IMR-90 (cell line): ENCODE data around the gene DAND5. TPM values are rescaled to one million over a fixed set of nuclear protein-coding genes. Genes with fewer than 3 reads are reported as not detected.

Source experiments
- ATAC-seq: fragments of 200-7000 bp; cut with Tn5 transposase; 2 replicates; pipeline ENCODE4 v1.9.1; 2020; ENCODE audit warnings: low read depth, mild to moderate bottlenecking, moderate library complexity
- BruUV-seq: library from RNA; stranded (reverse); fragments of 400-500 nt; replicated peaks from 2 replicates; lab custom pipeline; 2021; lab: Mats Ljungman, UMichigan
- CTCF ChIA-PET: fragments of 300-600 bp; formaldehyde crosslinking; extraction: SDS; loops from one replicate; lab custom pipeline; 2021; ENCODE audit warnings: antibody characterized with exemption; lab: Yijun Ruan, JAX
- POLR2A ChIA-PET: fragments of 300-600 bp; sonication (Branson Sonifier 250); formaldehyde crosslinking; loops from one replicate; lab custom pipeline; 2022; ENCODE audit warnings: antibody characterized with exemption; ENCODE audit not compliant: unreplicated experiment; lab: Charles Lee
- DNase-seq: peaks from one replicate; pipeline ENCODE4 v3.0.0; 2013
- H2AFZ ChIP-seq: replicated peaks from 2 replicates; pipeline ENCODE3; 2013; ENCODE audit warnings: low read length, mild to moderate bottlenecking; ENCODE audit not compliant: poor library complexity
- H2AK5ac ChIP-seq: 2 replicates; pipeline ENCODE4 v1.6.1; 2013; ENCODE audit warnings: low read depth, low read length, inconsistent platforms
- H2AK9ac ChIP-seq: replicated peaks from 2 replicates; pipeline ENCODE3; 2013; ENCODE audit warnings: mild to moderate bottlenecking, low read depth, low read length, moderate library complexity; ENCODE audit not compliant: poor library complexity
- H2BK120ac ChIP-seq: 2 replicates; pipeline ENCODE4 v1.6.1; 2013; ENCODE audit warnings: low read depth, low read length, inconsistent platforms
- H2BK15ac ChIP-seq: 3 replicates; pipeline ENCODE4 v1.6.1; 2013; ENCODE audit warnings: low read depth, low read length, inconsistent platforms
- H2BK20ac ChIP-seq: 2 replicates; pipeline ENCODE4 v1.6.1; 2013; ENCODE audit warnings: low read depth, mild to moderate bottlenecking, inconsistent platforms, low read length, moderate library complexity
- H2BK5ac ChIP-seq: 2 replicates; pipeline ENCODE4 v1.6.1; 2013; ENCODE audit warnings: mild to moderate bottlenecking, low read depth, low read length, inconsistent platforms; ENCODE audit not compliant: poor library complexity, severe bottlenecking
- H3K14ac ChIP-seq: replicated peaks from 2 replicates; pipeline ENCODE4 v1.6.1; 2013; ENCODE audit warnings: low read depth, low read length, inconsistent platforms
- H3K18ac ChIP-seq: 2 replicates; pipeline ENCODE4 v1.6.1; 2013; ENCODE audit warnings: low read depth, low read length, control low read depth
- H3K23ac ChIP-seq: 2 replicates; pipeline ENCODE4 v1.6.1; 2013; ENCODE audit warnings: low read depth, low read length, inconsistent platforms
- H3K27ac ChIP-seq: 2 replicates; pipeline ENCODE4 v1.5.1; 2013; ENCODE audit warnings: mild to moderate bottlenecking, control low read depth, low read length; ENCODE audit not compliant: insufficient read depth
- H3K27me3 ChIP-seq: 2 replicates; pipeline ENCODE4 v1.6.1; 2013; ENCODE audit warnings: low read length; ENCODE audit not compliant: control insufficient read depth, insufficient read depth
- H3K36me3 ChIP-seq: 2 replicates; pipeline ENCODE4 v1.6.1; 2013; ENCODE audit warnings: low read length, mixed read lengths; ENCODE audit not compliant: control insufficient read depth, insufficient read depth
- H3K4ac ChIP-seq: 2 replicates; pipeline ENCODE4 v1.6.1; 2013; ENCODE audit warnings: low read depth, low read length, inconsistent platforms
- H3K4me1 ChIP-seq: 2 replicates; pipeline ENCODE4 v1.6.1; 2013; ENCODE audit warnings: low read length, mixed read lengths; ENCODE audit not compliant: control insufficient read depth, insufficient read depth
- H3K4me2 ChIP-seq: 2 replicates; pipeline ENCODE4 v1.6.1; 2013; ENCODE audit warnings: low read depth, mild to moderate bottlenecking, control low read depth, low read length, moderate library complexity
- H3K4me3 ChIP-seq: 2 replicates; pipeline ENCODE4 v1.5.1; 2013; ENCODE audit warnings: low read depth, mild to moderate bottlenecking, control low read depth, low read length, moderate library complexity; ENCODE audit not compliant: insufficient read depth
- H3K56ac ChIP-seq: 2 replicates; pipeline ENCODE4 v1.6.1; 2013; ENCODE audit warnings: low read length, inconsistent platforms; ENCODE audit not compliant: insufficient read depth; ENCODE audit errors: extremely low read depth
- H3K79me1 ChIP-seq, 2 experiments: 2 replicates each; pipeline ENCODE4 v1.6.1; 2013; ENCODE audit warnings: low read length in 2 of 2, inconsistent platforms in 1 of 2, low read depth in 1 of 2
- H3K9ac ChIP-seq: 2 replicates; pipeline ENCODE4 v1.6.1; 2013; ENCODE audit warnings: low read depth, low read length, control low read depth
- H3K9me1 ChIP-seq: 2 replicates; pipeline ENCODE4 v1.6.1; 2013; ENCODE audit warnings: low read length, inconsistent platforms; ENCODE audit not compliant: insufficient read depth
- H3K9me3 ChIP-seq: 2 replicates; pipeline ENCODE4 v1.6.1; 2013; ENCODE audit warnings: low read length; ENCODE audit not compliant: control insufficient read depth, insufficient read depth
- H4K20me1 ChIP-seq: 2 replicates; pipeline ENCODE4 v1.6.1; 2013; ENCODE audit warnings: low read length, inconsistent platforms; ENCODE audit not compliant: insufficient read depth
- H4K5ac ChIP-seq: 2 replicates; pipeline ENCODE4 v1.6.1; 2013; ENCODE audit warnings: mild to moderate bottlenecking, low read depth, low read length, control low read depth
- H4K8ac ChIP-seq, 2 experiments: 2 replicates each; pipeline ENCODE4 v1.6.1; 2013; ENCODE audit warnings: low read depth in 2 of 2, low read length in 2 of 2, control low read depth in 1 of 2, inconsistent platforms in 1 of 2
- H4K91ac ChIP-seq: 2 replicates; pipeline ENCODE4 v1.6.1; 2013; ENCODE audit warnings: low read depth, low read length, inconsistent platforms; ENCODE audit not compliant: insufficient read depth
- BHLHE40 ChIP-seq: fragments of 150-350 bp; IDR thresholded peaks from 2 replicates; pipeline ENCODE4 v1.6.1; 2016; ENCODE audit warnings: mild to moderate bottlenecking, low read depth, low read length
- CTCF ChIP-seq: conservative IDR thresholded peaks from 2 replicates; pipeline ENCODE4 v1.5.1; 2012; ENCODE audit warnings: mild to moderate bottlenecking, low read depth, low read length, improper control_type of control experiment
- ELK1 ChIP-seq: fragments of 150-350 bp; IDR thresholded peaks from 2 replicates; pipeline ENCODE4 v1.6.1; 2016; ENCODE audit warnings: low read depth, mild to moderate bottlenecking, low read length, moderate library complexity, borderline replicate concordance
- FOS ChIP-seq: fragments of 150-350 bp; IDR thresholded peaks from 2 replicates; pipeline ENCODE4 v1.6.1; 2016; ENCODE audit warnings: low read depth, low read length
- MAFK ChIP-seq: IDR thresholded peaks from 2 replicates; pipeline ENCODE4 v1.6.1; 2012; ENCODE audit warnings: low read depth, low read length, improper control_type of control experiment
- MXI1 ChIP-seq: IDR thresholded peaks from 2 replicates; pipeline ENCODE4 v1.6.1; 2012; ENCODE audit warnings: low read depth, mild to moderate bottlenecking, low read length, moderate library complexity, borderline replicate concordance
- NFE2L2 ChIP-seq: fragments of 150-350 bp; IDR thresholded peaks from 2 replicates; pipeline ENCODE4 v1.6.1; 2016; ENCODE audit warnings: low read depth, mild to moderate bottlenecking, low read length
- POLR2A ChIP-seq: IDR thresholded peaks from 2 replicates; pipeline ENCODE4 v1.6.1; 2012; ENCODE audit warnings: mild to moderate bottlenecking, low read depth, low read length
- RAD21 ChIP-seq: IDR thresholded peaks from 2 replicates; pipeline ENCODE4 v1.6.1; 2012; ENCODE audit warnings: low read length, improper control_type of control experiment
- RCOR1 ChIP-seq: IDR thresholded peaks from 2 replicates; pipeline ENCODE4 v1.6.1; 2012; ENCODE audit warnings: mild to moderate bottlenecking, low read length, improper control_type of control experiment; ENCODE audit not compliant: insufficient replicate concordance
- RFX5 ChIP-seq: IDR thresholded peaks from 2 replicates; pipeline ENCODE4 v1.8.0; 2012; ENCODE audit warnings: low read depth, mild to moderate bottlenecking, low read length, moderate library complexity
- SMC3 ChIP-seq: fragments of 150-350 bp; IDR thresholded peaks from 2 replicates; pipeline ENCODE4 v1.6.1; 2016; ENCODE audit warnings: low read depth, mild to moderate bottlenecking, antibody characterized with exemption, low read length, moderate library complexity
- WGBS, 2 experiments: methylation state at CpG; one replicate each; pipeline versions ENCODE4 v1.1.5 to v1.1.7; 2013; ENCODE audit warnings: missing lambda C conversion rate in 2 of 2; ENCODE audit not compliant: insufficient read length in 1 of 2; ENCODE audit errors: extremely low coverage in 2 of 2; 5-methylcytosine and 5-hydroxymethylcytosine counted together
- dilution Hi-C: fragments of 300-500 bp; cut with HindIII; formaldehyde crosslinking; loops from one replicate; pipeline ENCODE4 v1.14.3; 2018; ENCODE audit warnings: low sequenced_read_pairs; ENCODE audit not compliant: unreplicated experiment
- in situ Hi-C: fragments of 300-500 bp; cut with MboI; formaldehyde crosslinking; loops from 3 replicates; pipeline ENCODE4 v1.14.3; 2019; ENCODE audit warnings: low sequenced_read_pairs, inconsistent platforms, mixed read lengths
- intact Hi-C: fragments of 100-400 bp; cut with micrococcal nuclease; formaldehyde crosslinking; loops from 2 replicates; pipeline ENCODE4 v1.10.0; 2022
- polyA plus RNA-seq, 3 experiments: library from polyadenylated mRNA; depleted of rRNA; stranded (reverse); fragments of >200 nt; gene quantifications; 2 replicates each; pipeline ENCODE4 v1.2.3, GENCODE V29; 2012; ENCODE audit warnings: low replicate concordance in 1 of 3
- total RNA-seq: library from RNA; depleted of rRNA; stranded (reverse); fragments of >200 nt; gene quantifications from 2 replicates; pipeline ENCODE4 v1.2.3, GENCODE V29; 2012
- TF ChIP-seq, protein P1 (sequence below): fragments of 150-350 bp; IDR thresholded peaks from 2 replicates; pipeline ENCODE4 v1.6.1; 2017; ENCODE audit warnings: mild to moderate bottlenecking, antibody characterized with exemption, low read length, low read depth

DAND5 gene
- total and polyA plus RNA-seq, 2 of the 4 experiments (the other 2 are of a cell fraction): 0.03 TPM; not detected in 1

- no peak overlapping the region for H4K5ac ChIP-seq
- DNase-seq (no peak), ATAC-seq (no peak)
- no peak overlapping the region for H3K14ac ChIP-seq
- no peak for TF ChIP-seq MAFK
- no peak for TF ChIP-seq NFE2L2
- no peak for TF ChIP-seq RCOR1
- TF ChIP-seq MXI1: no peak
- no peak for TF ChIP-seq POLR2A
- TF ChIP-seq, protein P1, sequence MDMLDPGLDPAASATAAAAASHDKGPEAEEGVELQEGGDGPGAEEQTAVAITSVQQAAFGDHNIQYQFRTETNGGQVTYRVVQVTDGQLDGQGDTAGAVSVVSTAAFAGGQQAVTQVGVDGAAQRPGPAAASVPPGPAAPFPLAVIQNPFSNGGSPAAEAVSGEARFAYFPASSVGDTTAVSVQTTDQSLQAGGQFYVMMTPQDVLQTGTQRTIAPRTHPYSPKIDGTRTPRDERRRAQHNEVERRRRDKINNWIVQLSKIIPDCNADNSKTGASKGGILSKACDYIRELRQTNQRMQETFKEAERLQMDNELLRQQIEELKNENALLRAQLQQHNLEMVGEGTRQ: no peak
- TF ChIP-seq FOS: no peak
- TF ChIP-seq RAD21: no peak
- no peak for TF ChIP-seq CTCF
- TF ChIP-seq RFX5: no peak
- TF ChIP-seq SMC3: no peak
- TF ChIP-seq ELK1: no peak
- TF ChIP-seq BHLHE40: no peak
- no peak overlapping the region for H3K4me2 ChIP-seq
- H3K56ac ChIP-seq: no peak overlapping the region
- peaks cover 12% of the 10 kb centered on the region for H3K9me1 ChIP-seq
- no peak overlapping the region for H3K9ac ChIP-seq
- H4K20me1 ChIP-seq: peaks cover 18% of the 10 kb centered on the region
- ChIA-PET POLR2A (no interaction called here), CTCF (interaction anchor here (3.3 kb wide), 1 partner anchor 68 kb away, joined by 10 read pairs; no protein-coding TSS in a partner anchor)
- dilution Hi-C loops (no loop called here), intact Hi-C loops (no loop called here), in situ Hi-C loops (loop anchor here (25.0 kb wide), 1 partner anchor 744 kb away; a partner anchor contains a TSS)
- no peak overlapping the region for H4K8ac ChIP-seq
- H2AFZ ChIP-seq: no peak overlapping the region
- BruUV-seq: no TSS peak
- 100% methylated on average over 3 of the region's 7 CpGs; no CpG with 5 or more reads in 1 of the 2 experiments for WGBS, 2 experiments
- H2BK15ac ChIP-seq: no peak overlapping the region
- no peak overlapping the region for H3K23ac ChIP-seq
- no peak overlapping the region for H2BK120ac ChIP-seq
- H3K9me3 ChIP-seq: no peaks in the 10 kb centered on the region
- H3K36me3 ChIP-seq: peaks cover 3% of the 10 kb centered on the region
- H3K4ac ChIP-seq: no peak overlapping the region
- peaks cover 13% of the 10 kb centered on the region for H3K4me1 ChIP-seq
- no peak overlapping the region for H2AK5ac ChIP-seq
- H3K18ac ChIP-seq: no peak overlapping the region
- no peak overlapping the region for H4K91ac ChIP-seq
- H2BK5ac ChIP-seq: no peak overlapping the region
- H3K27me3 ChIP-seq: no peaks in the 10 kb centered on the region
- peak overlapping the region; percentile 88 for H2AK9ac ChIP-seq
- no peak overlapping the region for H2BK20ac ChIP-seq
- H3K27ac ChIP-seq: no peak overlapping the region
- peaks cover 9 to 29% of the 10 kb centered on the region in 2 experiments for H3K79me1 ChIP-seq
- H3K4me3 ChIP-seq: no peak overlapping the region
Measured at GRCh38 chr19:12993562-12993961, 24.2 kb downstream of the DAND5 start.
